Transverse colon (tissue), 4 donors: Measurements from ENCODE around the gene GRK6.

Experiments used
- CTCF ChIP-seq, 5 experiments: fragments of 200-600 bp in 3 of 5; fragments of 450-650 bp in 2 of 5; sonication (generic) in 3 of 5; IDR thresholded peaks; 1 replicate in 2 of 5; 2 replicates in 3 of 5; pipeline ENCODE4 v1.5.1; 2016 to 2017; ENCODE audit warnings: antibody characterized with exemption in 5 of 5, inconsistent platforms in 3 of 5, mild to moderate bottlenecking in 2 of 5, moderate library complexity in 1 of 5
- EP300 ChIP-seq: sonication (generic); formaldehyde crosslinking; IDR thresholded peaks from one replicate; pipeline ENCODE4 v1.6.1; 2017; ENCODE audit warnings: antibody characterized with exemption, low read depth
- POLR2A ChIP-seq: fragments of 450-650 bp; IDR thresholded peaks from one replicate; pipeline ENCODE4 v1.6.1; 2016; ENCODE audit warnings: antibody characterized with exemption, mild to moderate bottlenecking, moderate library complexity
- POLR2AphosphoS5 ChIP-seq, 3 donors: sonication (generic); formaldehyde crosslinking; IDR thresholded peaks; one replicate each; pipeline ENCODE4 v1.6.1; 2016; ENCODE audit warnings: antibody characterized with exemption in 3 of 3

GRCh38 chr5:177427919-177428573 is 1.6 kb downstream of the GRK6 start:
- TF ChIP-seq CTCF (IDR thresholded peaks at IDR 0.05) (no peak), POLR2A (no peak), POLR2AphosphoS5 (IDR thresholded peaks at IDR 0.05) (no peak), EP300 (no peak)
